K562 (cell line): ENCODE results near the gene DCUN1D4. TPM values are rescaled to one million over a fixed set of nuclear protein-coding genes. Genes with fewer than 3 reads are reported as not detected.

Experiments used
- CHD2 ChIP-seq: IDR thresholded peaks from 2 replicates; pipeline ENCODE4 v1.6.1; 2011; ENCODE audit warnings: low read depth, low read length
- ETV6 ChIP-seq, 3 experiments: fragments of 150-350 bp in 1 of 3; sonication (generic) in 1 of 3; formaldehyde crosslinking in 1 of 3; IDR thresholded peaks; 2 replicates each; pipeline versions ENCODE4 v1.6.1 to v1.8.0; 2014 to 2022; ENCODE audit warnings: borderline replicate concordance in 2 of 3, low read depth in 2 of 3, antibody characterized with exemption in 1 of 3, low read length in 1 of 3, mild to moderate bottlenecking in 1 of 3, missing genetic modification reagents in 1 of 3
- HMGN3 ChIP-seq: IDR thresholded peaks from 2 replicates; pipeline ENCODE4 v1.6.1; 2011; ENCODE audit warnings: borderline replicate concordance, low read depth, mild to moderate bottlenecking, mixed read lengths, low read length; ENCODE audit not compliant: insufficient read length; ENCODE audit errors: extremely low read depth
- KDM4B ChIP-seq, 2 experiments: fragments of 450-650 bp in 1 of 2; sonication (generic) in 1 of 2; IDR thresholded peaks; 2 replicates each; pipeline ENCODE4 v1.6.1; 2016 to 2017; ENCODE audit warnings: borderline replicate concordance in 2 of 2, antibody characterized with exemption in 1 of 2, low read depth in 1 of 2, mild to moderate bottlenecking in 1 of 2
- KLF13 ChIP-seq: fragments of 450-650 bp; IDR thresholded peaks from 2 replicates; pipeline ENCODE4 v1.6.1; 2016; ENCODE audit warnings: missing genetic modification characterization, low read depth, mild to moderate bottlenecking, missing compliant biosample characterization, moderate library complexity, borderline replicate concordance
- MAFG ChIP-seq: fragments of 450-650 bp; conservative IDR thresholded peaks from 2 replicates; pipeline ENCODE4 v1.6.1; 2016; ENCODE audit warnings: missing genetic modification characterization, missing compliant biosample characterization
- MYC ChIP-seq, 2 experiments: fragments of 250-450 bp in 1 of 2; sonication (Bioruptor Pico) in 1 of 2; IDR thresholded peaks; 2 replicates each; pipeline versions ENCODE4 v1.5.1 to v1.6.1; 2012 to 2021; ENCODE audit warnings: low read depth in 2 of 2, borderline replicate concordance in 1 of 2, improper control_type of control experiment in 1 of 2, low read length in 1 of 2, mild to moderate bottlenecking in 1 of 2, moderate library complexity in 1 of 2
- NCOA4 ChIP-seq: fragments of 450-650 bp; IDR thresholded peaks from 2 replicates; pipeline ENCODE4 v1.6.1; 2018; ENCODE audit warnings: mild to moderate bottlenecking; ENCODE audit not compliant: partially characterized antibody
- NFXL1 ChIP-seq: fragments of 450-650 bp; formaldehyde crosslinking; IDR thresholded peaks from 2 replicates; pipeline ENCODE4 v1.4.0; 2021; ENCODE audit warnings: mild to moderate bottlenecking
- POLR2A ChIP-seq: fragments of 450-650 bp; conservative IDR thresholded peaks from 2 replicates; pipeline ENCODE4 v1.6.1; 2016
- RAD51 ChIP-seq: fragments of 450-650 bp; IDR thresholded peaks from 2 replicates; pipeline ENCODE4 v1.7.1; 2016; ENCODE audit warnings: low read depth, mild to moderate bottlenecking, borderline replicate concordance
- RBM39 ChIP-seq: fragments of 200-400 bp; formaldehyde crosslinking; optimal IDR thresholded peaks from 2 replicates; pipeline ENCODE3; 2018; ENCODE audit warnings: low read depth, low read length
- RFX5 ChIP-seq: IDR thresholded peaks from 2 replicates; pipeline ENCODE4 v1.6.1; 2011; ENCODE audit warnings: low read depth, mild to moderate bottlenecking, improper control_type of control experiment, low read length
- RUNX1 ChIP-seq: sonication (generic); IDR thresholded peaks from 2 replicates; pipeline ENCODE4 v1.6.1; 2016; ENCODE audit warnings: antibody characterized with exemption, low read depth
- ZFX ChIP-seq: sonication (generic); formaldehyde crosslinking; IDR thresholded peaks from 2 replicates; pipeline ENCODE4 v1.8.0; 2022; ENCODE audit warnings: mild to moderate bottlenecking, missing genetic modification reagents, moderate library complexity
- ZNF134 ChIP-seq: fragments of 250-450 bp; sonication (Bioruptor Pico); conservative IDR thresholded peaks from 2 replicates; pipeline ENCODE4 v1.4.0; 2020
- ZNF174 ChIP-seq: fragments of 250-450 bp; sonication (Bioruptor Pico); IDR thresholded peaks from 2 replicates; pipeline ENCODE4 v1.4.0; 2020; ENCODE audit warnings: mild to moderate bottlenecking
- ZNF224 ChIP-seq: sonication (generic); formaldehyde crosslinking; IDR thresholded peaks from 2 replicates; pipeline ENCODE4 v1.8.0; 2022; ENCODE audit warnings: mild to moderate bottlenecking, missing genetic modification reagents
- ZNF23 ChIP-seq: fragments of 250-450 bp; sonication (Bioruptor Pico); IDR thresholded peaks from 2 replicates; pipeline ENCODE4 v1.4.0; 2020; ENCODE audit warnings: mild to moderate bottlenecking
- ZNF79 ChIP-seq: fragments of 250-450 bp; sonication (Bioruptor Pico); IDR thresholded peaks from 2 replicates; pipeline ENCODE4 v1.4.0; 2020; ENCODE audit warnings: low read depth, mild to moderate bottlenecking, moderate library complexity
- polyA plus RNA-seq, 8 experiments: library from polyadenylated mRNA; depleted of rRNA in 4 of 8; stranded (reverse) in 5 of 8; unstranded in 3 of 8; fragments of >200 nt; fragmentation: Nextera tagmentation in 2 of 8; fragmentation: Illumina TruSeq in 1 of 8; extraction: Ambion mirVana in 2 of 8; extraction: Trizol in 1 of 8; gene quantifications; 2 replicates each; pipeline versions ENCODE4 v1.2.1 to v1.2.3, GENCODE V29; 2011 to 2014; ENCODE audit warnings: inconsistent platforms in 1 of 8, missing spikeins in 1 of 8
- total RNA-seq, 7 experiments: library from RNA; depleted of rRNA in 6 of 7; stranded (reverse); fragments of >200 nt in 6 of 7; fragmentation: Illumina TruSeq in 2 of 7; extraction: Trizol in 2 of 7; gene quantifications; 2 replicates each; pipeline versions ENCODE4 v1.2.1 to v1.2.3, GENCODE V29; 2011 to 2021; ENCODE audit warnings: low replicate concordance in 1 of 7
- TF ChIP-seq, protein P1 (sequence below): IDR thresholded peaks from 2 replicates; pipeline ENCODE4 v1.6.1; 2011; ENCODE audit warnings: borderline replicate concordance, low read depth, mild to moderate bottlenecking, moderate library complexity, low read length; ENCODE audit not compliant: insufficient read depth, poor library complexity, severe bottlenecking
- TF ChIP-seq, protein P2 (sequence below): fragments of 250-450 bp; sonication (Bioruptor Pico); IDR thresholded peaks from 2 replicates; pipeline ENCODE4 v1.5.0; 2021; ENCODE audit warnings: mild to moderate bottlenecking, moderate library complexity

Gene DCUN1D4
- total and polyA plus RNA-seq, 9 of the 15 experiments (the other 6 are each of a cell fraction or from before 2014, with no cell fraction given), result 15.1 to 73.5 (median 23.0) TPM

DNA sequence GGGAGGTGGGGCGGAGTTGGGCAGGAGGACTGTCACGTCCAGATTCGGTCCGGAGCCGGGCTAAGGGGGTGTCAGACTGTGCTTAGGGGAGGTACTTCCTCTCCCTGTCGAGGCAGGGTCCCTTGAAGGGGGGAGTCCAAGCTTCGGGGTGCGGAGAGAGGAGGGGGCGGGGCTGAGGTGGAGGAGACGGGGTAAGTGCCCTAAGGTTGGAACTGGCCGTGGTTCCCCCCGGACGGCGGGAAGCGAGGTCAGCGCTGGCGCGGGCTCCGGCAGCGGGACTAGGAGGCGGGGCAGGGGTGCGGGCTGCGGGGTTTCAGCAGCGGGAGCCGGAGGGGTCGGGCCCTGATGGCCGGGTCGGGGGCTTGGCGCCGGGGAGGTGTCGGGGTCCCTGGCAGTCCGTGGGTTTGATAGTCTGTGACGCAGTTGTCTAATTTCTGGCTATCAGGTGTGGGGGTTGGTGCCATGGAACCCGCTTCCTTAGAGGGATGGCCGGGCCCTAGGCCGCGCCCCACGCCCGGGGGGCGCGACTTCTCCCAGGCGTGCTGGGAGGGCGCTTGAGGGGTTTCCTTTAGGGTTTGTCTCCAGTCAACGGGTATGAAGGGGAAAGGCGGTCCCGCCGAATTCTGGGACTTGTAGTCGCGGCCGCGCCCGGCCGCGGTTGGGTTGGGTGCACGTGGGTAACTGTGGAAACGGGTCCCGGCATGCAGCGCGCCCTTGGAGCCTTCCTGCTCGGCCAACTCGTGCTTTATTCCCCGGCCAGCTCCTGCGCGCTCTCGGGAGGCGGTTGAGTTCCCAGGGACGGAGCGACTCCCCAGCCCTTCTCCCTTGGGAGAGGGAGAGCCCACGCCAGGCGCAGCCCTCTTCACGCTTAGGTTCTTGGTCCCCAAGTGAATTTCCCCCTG is 1.5 kb downstream of the DCUN1D4 start (continued):
- no peak for TF ChIP-seq ETV6 (IDR thresholded peaks at IDR 0.05; ENCODE audit: borderline replicate concordance in 1 of 2, low read depth in 2 of 2, low read length in 1 of 2)
- no peak for TF ChIP-seq ETV6 (CRISPR knock-in tag; IDR thresholded peaks at IDR 0.05; ENCODE audit: borderline replicate concordance)
- no peak for TF ChIP-seq NCOA4
- TF ChIP-seq CHD2, result no peak
- TF ChIP-seq KLF13 (tag), result no peak
- TF ChIP-seq ZNF224 (CRISPR knock-in tag), result no peak
- TF ChIP-seq MAFG (tag), result no peak
- no peak for TF ChIP-seq NFXL1
- peak; percentile 83 for TF ChIP-seq POLR2A
- TF ChIP-seq, protein P1, sequence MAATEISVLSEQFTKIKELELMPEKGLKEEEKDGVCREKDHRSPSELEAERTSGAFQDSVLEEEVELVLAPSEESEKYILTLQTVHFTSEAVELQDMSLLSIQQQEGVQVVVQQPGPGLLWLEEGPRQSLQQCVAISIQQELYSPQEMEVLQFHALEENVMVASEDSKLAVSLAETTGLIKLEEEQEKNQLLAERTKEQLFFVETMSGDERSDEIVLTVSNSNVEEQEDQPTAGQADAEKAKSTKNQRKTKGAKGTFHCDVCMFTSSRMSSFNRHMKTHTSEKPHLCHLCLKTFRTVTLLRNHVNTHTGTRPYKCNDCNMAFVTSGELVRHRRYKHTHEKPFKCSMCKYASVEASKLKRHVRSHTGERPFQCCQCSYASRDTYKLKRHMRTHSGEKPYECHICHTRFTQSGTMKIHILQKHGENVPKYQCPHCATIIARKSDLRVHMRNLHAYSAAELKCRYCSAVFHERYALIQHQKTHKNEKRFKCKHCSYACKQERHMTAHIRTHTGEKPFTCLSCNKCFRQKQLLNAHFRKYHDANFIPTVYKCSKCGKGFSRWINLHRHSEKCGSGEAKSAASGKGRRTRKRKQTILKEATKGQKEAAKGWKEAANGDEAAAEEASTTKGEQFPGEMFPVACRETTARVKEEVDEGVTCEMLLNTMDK, result no peak
- TF ChIP-seq HMGN3, result peak; percentile 62
- TF ChIP-seq ZNF79, result no peak
- peak; percentile 67 for TF ChIP-seq ZFX
- TF ChIP-seq RAD51, result peak; percentile 65; the same call in 1 of the 2 replicates
- TF ChIP-seq, protein P2, sequence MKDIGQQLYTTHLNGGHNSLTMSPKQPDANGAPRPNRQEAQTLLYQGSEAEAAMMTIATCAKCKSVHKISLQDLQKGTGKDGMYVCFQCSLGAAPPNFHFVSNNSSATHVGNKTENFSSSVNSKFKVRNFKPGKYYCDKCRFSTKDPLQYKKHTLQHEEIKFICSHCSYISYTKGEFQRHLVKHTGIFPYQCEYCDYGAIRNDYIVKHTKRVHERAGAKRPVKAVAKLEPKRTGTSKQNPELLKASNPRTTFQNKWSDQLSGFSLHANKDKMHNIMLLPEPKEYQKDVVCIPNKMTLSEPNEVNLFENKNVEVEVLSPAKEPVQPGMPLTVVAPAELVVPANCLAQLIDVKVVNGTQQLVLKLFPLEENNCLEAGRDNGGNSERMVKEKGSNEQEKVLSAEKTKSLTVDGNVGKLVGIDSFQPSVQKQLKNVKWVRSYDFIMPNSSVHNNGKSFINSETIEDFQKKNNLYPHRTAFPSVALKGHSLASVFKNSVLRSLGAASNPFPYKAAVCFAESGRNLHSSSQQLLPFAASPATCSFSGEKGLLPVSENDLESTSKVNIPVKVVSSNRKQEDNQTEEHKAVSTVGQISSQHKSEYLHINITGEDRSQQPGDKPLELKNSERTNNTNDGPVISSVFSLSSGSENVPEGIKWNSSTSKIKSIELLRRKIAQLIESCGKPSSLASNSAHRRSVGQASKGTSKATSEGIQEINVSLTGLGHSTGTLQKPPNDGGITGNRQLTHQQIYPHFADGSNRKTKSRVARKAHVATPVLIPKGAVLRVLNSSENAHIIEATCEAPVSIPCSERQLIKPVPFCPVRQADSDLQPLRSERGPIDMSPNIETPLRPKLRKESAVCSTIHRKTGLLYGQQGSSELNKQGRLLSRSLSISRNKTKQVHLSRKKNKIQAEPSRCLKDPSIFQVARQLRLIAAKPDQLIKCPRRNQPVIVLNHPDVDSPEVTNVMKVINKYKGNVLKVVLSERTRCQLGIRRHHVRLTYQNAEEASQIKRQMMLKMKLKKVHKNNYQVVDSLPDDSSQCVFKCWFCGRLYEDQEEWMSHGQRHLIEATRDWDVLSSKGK (CRISPR knock-in tag), result no peak
- TF ChIP-seq ZNF134, result no peak
- no peak for TF ChIP-seq KDM4B (IDR thresholded peaks at IDR 0.05; ENCODE audit: borderline replicate concordance in 2 of 2, low read depth in 1 of 2)
- TF ChIP-seq ZNF174 (CRISPR knock-in tag), result no peak
- no peak for TF ChIP-seq ZNF23 (CRISPR knock-in tag)
- TF ChIP-seq RBM39, result no peak
- no peak for TF ChIP-seq RUNX1
- no peak for TF ChIP-seq RFX5
- peak; percentile 94 for TF ChIP-seq MYC (IDR thresholded peaks at IDR 0.05; ENCODE audit: low read depth, low read length)
- TF ChIP-seq MYC (CRISPR knock-in tag; IDR thresholded peaks at IDR 0.05; ENCODE audit: borderline replicate concordance, low read depth), result peak; percentile 51; the same call in 1 of the 2 replicates
